ENCODE results near the gene MXI1.
A peak's percentile ranks its signal among the peaks of the same experiment; 100 is the strongest.

Gene MXI1

DNA sequence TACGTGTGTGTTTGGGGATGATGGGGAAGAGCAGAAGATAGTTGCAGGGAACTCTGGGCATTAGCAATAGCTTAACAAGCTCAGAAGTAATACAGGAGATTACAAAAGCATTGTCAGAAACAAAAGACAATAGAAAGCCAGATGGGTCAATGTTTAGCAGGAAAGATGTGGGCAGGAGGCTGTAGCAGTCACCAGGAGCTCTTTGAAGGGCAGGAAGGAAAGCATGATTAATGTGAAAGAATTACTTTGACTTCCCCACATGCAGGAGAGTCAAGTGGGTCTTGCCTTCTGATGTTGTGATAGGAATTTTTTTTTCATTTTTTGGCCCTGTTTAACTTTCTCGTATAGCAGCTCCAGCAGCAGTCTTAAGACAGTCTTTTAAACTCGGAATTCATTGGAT lies 103.3 kb downstream of the MXI1 start:
- in situ Hi-C loops (cut with MboI; ENCODE audit: low pct_unique_long_range_greater_than_20kb, low sequenced_read_pairs, unreplicated experiment) = no loop called here
- TF ChIP-seq, protein P1, sequence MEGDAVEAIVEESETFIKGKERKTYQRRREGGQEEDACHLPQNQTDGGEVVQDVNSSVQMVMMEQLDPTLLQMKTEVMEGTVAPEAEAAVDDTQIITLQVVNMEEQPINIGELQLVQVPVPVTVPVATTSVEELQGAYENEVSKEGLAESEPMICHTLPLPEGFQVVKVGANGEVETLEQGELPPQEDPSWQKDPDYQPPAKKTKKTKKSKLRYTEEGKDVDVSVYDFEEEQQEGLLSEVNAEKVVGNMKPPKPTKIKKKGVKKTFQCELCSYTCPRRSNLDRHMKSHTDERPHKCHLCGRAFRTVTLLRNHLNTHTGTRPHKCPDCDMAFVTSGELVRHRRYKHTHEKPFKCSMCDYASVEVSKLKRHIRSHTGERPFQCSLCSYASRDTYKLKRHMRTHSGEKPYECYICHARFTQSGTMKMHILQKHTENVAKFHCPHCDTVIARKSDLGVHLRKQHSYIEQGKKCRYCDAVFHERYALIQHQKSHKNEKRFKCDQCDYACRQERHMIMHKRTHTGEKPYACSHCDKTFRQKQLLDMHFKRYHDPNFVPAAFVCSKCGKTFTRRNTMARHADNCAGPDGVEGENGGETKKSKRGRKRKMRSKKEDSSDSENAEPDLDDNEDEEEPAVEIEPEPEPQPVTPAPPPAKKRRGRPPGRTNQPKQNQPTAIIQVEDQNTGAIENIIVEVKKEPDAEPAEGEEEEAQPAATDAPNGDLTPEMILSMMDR (IDR thresholded peaks at IDR 0.05; ENCODE audit: extremely low read depth, insufficient read depth, missing control alignments) = no peak
- DNase-seq (ENCODE audit: low spot score) = no peak

DNA sequence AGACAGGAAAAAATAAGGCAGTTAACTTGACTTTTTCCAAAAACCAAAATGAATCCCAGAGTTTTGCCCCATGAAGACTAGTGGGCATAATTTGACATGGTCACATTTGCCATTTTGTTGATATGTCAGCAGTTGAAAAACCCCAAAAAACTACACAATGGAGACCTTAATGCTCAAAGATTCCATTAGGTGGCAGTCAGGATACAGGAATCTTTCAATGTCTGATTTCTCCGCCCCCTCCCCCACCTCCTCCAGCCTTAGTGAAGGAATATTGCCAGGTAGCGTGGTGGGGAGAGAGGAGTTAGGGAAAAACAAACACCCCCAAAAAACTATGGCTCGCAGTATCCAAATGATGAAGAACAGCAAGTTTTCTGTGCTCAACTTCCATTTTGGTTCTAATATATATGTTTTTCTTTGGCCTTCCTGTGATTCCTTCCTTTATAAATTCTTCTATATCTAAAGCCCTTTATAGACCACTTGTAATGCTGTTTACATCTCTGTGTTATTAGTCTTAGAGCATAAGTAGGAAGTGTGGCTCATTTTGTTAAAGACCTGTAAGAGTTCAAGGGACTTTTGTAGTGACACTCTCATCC lies 104.0 kb downstream of the MXI1 start:
- in situ Hi-C loops (cut with MboI; ENCODE audit: low pct_unique_long_range_greater_than_20kb, low sequenced_read_pairs, unreplicated experiment) = no loop called here
- peak; percentile 44 for DNase-seq (ENCODE audit: low spot score)
- TF ChIP-seq, protein P1 (IDR thresholded peaks at IDR 0.05; ENCODE audit: extremely low read depth, insufficient read depth, missing control alignments) = peak; percentile 69

DNA sequence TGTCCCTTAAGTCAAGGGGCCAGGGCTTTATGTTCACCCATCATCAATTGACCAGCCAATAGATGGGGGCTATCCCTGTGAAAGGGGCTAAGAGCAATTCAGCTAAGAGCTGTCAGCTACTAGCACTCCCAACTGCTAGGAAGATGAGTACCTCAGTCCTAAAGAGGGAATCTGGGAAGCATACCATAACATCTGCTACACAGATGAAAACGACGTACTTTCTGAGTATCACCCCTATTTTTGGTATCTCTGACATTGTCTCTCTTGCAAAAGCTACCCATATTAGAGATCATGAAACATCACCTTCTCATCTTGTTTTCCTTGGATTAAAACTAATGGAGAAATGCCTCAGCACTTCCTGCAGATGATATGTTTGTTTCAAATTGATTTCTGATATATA lies 104.8 kb downstream of the MXI1 start:
- TF ChIP-seq, protein P1 (IDR thresholded peaks at IDR 0.05; ENCODE audit: extremely low read depth, insufficient read depth, missing control alignments) = no peak
- DNase-seq (ENCODE audit: low spot score) = no peak
- in situ Hi-C loops (cut with MboI; ENCODE audit: low pct_unique_long_range_greater_than_20kb, low sequenced_read_pairs, unreplicated experiment) = no loop called here

DNA sequence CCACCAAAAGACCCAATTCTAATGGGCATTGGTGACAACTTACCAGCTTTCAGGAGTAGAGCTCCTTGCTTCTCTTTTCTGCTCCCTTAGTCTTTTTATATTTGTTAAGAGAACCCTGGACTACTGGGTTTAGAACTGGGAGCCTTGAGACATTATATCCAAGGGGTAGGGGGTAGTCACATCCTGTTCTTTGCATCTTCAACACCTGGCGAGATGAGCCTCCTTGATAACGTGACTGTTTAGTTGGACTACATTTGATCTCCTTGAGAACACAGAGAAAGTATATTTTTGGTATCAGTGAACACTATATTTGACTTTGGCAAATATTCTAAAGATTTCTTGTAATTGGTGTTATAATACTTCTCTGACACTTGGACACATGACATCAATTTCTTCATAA lies 106.3 kb downstream of the MXI1 start:
- DNase-seq (ENCODE audit: low spot score) = no peak
- TF ChIP-seq, protein P1 (IDR thresholded peaks at IDR 0.05; ENCODE audit: extremely low read depth, insufficient read depth, missing control alignments) = no peak
- in situ Hi-C loops (cut with MboI; ENCODE audit: low pct_unique_long_range_greater_than_20kb, low sequenced_read_pairs, unreplicated experiment) = no loop called here

DNA sequence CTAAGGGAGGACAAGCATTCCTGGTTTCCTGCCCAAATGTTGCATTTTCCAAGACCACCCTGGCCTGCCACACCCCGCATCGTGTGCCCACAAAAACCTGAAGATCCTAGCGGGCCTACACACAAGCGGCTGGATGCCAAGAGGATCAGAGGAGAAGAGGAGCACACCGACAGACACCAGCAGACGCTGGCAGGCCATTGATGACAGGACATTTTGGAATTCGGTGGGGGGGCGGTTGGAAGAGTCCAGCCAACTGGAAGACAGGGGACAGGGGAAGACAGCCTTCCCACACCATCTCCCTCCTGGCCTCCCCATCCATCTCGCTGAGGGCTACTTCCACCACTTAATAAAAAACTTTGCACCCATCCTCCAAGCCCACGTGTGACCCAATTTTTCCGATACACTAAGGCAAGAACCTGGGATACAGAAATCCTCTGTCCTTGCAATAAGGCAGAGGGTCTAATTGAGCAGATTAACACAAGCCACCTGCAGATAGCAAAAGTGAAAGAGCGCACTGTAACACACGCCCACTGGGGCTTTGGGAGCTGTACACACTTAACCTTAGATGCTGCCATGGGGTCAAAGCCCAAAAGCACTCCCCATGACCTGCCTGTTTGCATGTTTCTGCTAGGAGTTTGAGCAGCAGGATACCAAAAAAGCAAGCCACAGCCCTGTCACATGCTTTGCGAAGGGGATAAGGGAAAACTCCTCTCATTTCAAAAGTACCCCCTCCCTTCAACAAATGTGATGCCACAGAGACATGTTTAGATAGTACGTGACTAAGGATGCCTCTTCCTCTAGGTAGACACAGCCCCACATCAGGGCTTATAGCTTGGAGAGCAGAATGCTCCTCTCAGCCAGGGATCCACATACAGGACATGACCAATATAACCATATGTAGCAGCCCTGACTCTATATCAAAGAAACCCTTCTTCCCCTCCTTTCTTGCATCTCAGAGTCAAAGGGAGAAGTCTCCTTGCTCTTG lies 110.8 kb downstream of the MXI1 start:
- in situ Hi-C loops (cut with MboI; ENCODE audit: low pct_unique_long_range_greater_than_20kb, low sequenced_read_pairs, unreplicated experiment) = no loop called here
- TF ChIP-seq, protein P1 (IDR thresholded peaks at IDR 0.05; ENCODE audit: extremely low read depth, insufficient read depth, missing control alignments) = no peak
- no peak for DNase-seq (ENCODE audit: low spot score)

DNA sequence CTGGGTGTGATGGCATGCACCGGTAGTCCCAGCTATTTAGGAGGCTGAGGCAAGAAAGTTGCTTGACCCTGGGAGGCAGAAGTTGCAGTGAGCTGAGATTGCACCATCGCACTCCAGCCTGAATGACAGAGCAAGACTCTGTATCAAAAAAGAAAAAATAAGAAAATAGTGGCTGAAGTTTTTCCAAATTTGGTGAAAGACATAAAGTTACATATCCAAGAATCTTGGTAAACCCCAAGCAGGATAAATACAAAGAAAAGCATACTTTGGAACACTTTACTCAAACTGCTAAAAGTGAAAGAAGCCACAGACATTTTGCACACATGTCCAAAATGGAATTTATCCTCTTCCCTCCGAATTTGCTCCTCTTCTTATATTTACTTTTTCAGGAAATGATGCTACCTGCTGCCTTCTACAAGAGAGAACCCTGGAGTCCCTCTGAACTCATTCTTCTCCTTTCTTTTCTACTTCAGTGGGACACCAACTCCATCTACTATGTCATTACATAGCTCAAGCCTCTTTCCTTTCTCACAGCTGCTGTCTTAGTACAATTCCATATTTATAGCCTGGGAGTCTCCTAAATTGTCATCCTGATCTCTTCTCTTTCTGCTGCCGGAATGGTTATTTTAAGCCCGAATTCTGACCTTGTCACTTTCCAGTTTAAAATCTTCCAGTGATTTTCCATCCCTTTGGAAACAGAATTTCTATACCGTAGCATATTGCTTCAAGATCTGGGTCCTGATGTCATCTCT lies 114.6 kb downstream of the MXI1 start:
- DNase-seq (ENCODE audit: low spot score) = no peak
- in situ Hi-C loops (cut with MboI; ENCODE audit: low pct_unique_long_range_greater_than_20kb, low sequenced_read_pairs, unreplicated experiment) = loop anchor here (10.0 kb wide), 1 partner anchor 213 kb away; no protein-coding TSS in a partner anchor
- TF ChIP-seq, protein P1 (IDR thresholded peaks at IDR 0.05; ENCODE audit: extremely low read depth, insufficient read depth, missing control alignments) = no peak

Measured in GM13977 (cell line).